Muscle of back (tissue), 11 donors: Measurements from ENCODE around the gene HENMT1. TPM values are rescaled to one million over a fixed set of nuclear protein-coding genes. Genes with fewer than 3 reads are reported as not detected.
A peak's percentile ranks its signal among the peaks of the same experiment; 100 is the strongest.

Experiments used
- DNase-seq, 3 donors: peaks; one replicate each; pipeline versions ENCODE4 v3.0.0 to v3.0.0-alpha.2; 2013
- polyA plus RNA-seq, 10 donors: library from polyadenylated mRNA; unstranded; fragments of 120-200 nt; gene quantifications; one replicate each; pipeline ENCODE4 v1.2.1, GENCODE V29; 2013; ENCODE audit not compliant: insufficient read length in 10 of 10

Gene HENMT1
- polyA plus RNA-seq, 10 donors, result 17.1 to 24.1 (median 19.9) TPM

- DNase-seq, result no peak
These were observed 24.0 kb downstream of the HENMT1 start for GRCh38 chr1:108636876-108637275.

DNA sequence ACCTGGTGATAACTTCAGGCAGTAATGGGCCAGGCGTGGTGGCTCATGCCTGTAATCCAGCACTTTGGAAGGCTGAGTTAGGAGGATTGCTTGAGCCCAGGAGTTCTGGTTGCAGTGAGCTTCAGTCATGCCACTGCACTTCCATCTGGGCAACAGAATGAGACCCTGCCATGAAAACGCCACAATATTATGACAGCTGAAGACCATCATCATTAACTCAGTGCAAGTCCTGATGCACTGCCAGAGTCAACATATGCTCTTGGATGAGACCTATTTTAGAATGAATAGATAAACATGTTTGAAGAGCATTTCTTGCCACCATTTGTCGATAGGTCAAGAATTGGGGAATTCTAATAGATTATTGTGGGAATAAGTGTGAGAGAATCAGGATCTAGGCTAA lies 26.4 kb downstream of the HENMT1 start:
- no peak for DNase-seq

DNA sequence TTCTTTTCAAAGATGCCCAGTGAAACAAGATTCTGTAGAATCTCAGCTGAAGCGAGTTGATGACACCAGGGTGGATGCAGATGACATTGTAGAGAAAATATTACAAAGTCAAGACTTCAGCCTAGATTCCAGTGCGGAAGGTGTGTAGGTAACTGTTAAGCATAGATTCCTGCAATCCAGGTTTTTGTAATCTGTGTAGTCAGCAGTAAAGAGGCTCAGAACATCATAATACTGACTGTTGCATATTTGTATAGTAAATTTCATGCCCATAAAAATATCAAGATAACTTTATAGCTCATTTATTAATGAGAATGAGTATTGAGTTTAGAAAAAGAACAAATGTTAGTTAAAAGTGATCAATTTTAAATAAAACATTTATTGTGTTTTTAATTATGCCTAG lies 32.2 kb downstream of the HENMT1 start:
- no peak for DNase-seq

GRCh38 chr1:108627951-108628350 lies 32.9 kb downstream of the HENMT1 start:
- DNase-seq, result no peak

DNA sequence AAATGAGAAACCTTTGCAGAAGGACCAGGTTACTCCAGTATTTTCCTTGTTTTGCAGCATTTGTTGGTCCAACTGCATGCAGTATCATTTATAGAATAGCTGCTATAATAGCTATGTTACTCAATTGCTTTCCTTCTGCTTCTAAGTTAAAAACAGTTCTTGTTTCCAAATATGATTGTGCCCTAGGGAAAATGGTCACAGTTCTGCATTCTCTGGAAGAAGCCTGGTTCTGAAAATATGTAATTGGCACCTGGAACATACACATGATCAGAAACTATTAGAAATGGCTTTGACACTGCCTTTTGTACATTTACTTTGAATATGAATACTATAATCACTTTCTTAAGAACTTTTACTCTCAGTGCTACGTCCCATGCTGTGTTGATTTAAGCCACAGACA lies 33.6 kb downstream of the HENMT1 start:
- no peak for DNase-seq

- DNase-seq, result no peak
These were observed 36.8 kb downstream of the HENMT1 start for GRCh38 chr1:108624069-108624468.

- no peak for DNase-seq
These were observed 43.2 kb downstream of the HENMT1 start for GRCh38 chr1:108617724-108618056.

DNA sequence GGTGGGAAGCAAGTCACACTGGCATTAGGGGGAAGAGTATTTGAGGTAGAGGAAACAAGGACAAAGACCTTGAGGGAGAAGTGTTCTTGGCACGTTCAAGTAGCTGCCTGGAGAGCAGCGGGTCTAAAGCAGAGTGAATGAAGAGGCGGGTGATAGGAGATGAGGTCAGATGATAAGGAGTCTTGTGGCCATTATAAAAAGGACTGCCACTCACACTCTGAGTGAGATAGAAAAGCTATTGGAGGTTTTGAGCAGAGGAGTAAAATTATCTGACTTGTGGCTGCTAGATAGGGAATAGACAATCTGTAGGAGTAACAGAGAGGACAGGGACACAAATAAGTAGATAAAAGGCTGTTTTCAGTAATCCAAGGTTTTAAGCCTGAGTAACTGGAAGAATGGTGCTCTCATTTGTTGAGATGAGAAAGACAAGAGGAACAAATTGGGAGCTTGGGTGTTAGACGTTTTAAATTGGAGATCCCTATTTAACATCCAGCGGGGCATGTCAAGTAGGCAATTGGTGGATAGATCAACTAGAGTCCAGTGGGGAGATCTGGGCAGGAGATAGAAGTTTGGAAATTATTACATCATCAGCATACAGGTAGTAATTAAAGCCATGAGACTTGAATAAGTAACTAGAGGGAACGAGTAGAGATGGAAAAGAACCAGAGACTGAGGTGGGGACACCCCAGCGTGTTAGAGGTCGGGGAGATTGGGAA lies 43.7 kb downstream of the HENMT1 start:
- no peak for DNase-seq

- DNase-seq, result no peak
These were observed 45.3 kb downstream of the HENMT1 start for GRCh38 chr1:108615544-108615943.

DNA sequence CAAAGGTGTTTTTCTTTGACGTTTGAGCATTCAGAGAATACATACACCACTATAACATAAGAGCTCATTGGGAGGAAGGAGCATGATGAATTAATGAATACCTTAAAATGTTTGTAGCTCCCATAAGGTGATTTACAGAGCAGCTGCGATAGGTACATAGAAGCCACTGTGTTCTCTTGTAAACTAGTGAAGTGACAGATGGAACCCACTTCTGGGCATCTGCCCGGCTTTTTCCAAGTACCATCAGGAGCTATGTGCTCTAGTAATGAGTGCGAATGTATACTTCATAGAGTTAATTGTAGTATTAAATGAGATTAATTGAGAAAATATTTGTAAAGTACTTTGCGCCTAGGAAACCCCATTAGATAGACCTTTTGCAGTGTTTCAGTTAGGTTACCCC lies 48.4 kb downstream of the HENMT1 start:
- DNase-seq, result no peak

DNA sequence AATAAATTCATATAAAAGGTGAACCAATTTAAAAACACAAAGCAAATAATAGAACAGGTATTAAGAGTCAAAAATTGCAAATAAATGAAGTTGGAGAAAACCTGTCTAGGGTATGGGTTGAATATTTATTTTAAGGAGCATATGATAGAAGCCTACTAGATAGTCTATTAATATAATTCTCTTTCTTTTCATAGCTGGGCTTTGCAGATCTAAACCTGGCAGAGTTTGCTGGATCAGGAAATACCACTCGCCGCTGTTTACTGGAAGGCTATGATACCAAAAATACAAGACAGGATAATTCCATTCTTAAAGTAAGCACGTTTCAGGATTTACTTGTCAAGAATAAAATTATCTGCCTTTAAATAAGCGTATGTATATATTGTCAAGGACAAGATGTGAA lies 48.9 kb downstream of the HENMT1 start:
- DNase-seq, result no peak

DNA sequence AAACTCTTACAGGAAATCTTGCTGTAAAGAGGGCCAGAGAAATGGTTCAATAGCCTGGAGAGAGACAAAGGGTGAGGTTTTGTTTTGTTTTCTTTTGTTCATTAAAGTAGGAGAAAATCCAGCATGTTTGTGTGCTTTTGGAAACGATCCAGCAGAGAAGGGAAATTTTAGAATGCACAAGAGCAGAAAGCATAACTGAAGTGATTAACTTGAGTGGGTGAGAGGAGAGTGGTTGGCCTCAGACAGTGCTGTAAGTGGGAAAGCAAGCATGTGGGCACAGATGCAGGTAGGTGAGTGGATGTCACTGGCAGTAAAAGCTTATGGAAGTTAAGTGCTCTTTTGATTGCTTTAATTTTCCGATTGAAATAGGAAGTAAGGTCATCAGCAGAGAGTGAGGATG lies 50.8 kb downstream of the HENMT1 start:
- DNase-seq, result peak in 1 of 3 donors; percentile 48

- DNase-seq, result peak; percentile 21 to 76 (median 54)
These were observed 51.3 kb downstream of the HENMT1 start for GRCh38 chr1:108609483-108610049.

GRCh38 chr1:108606478-108606877 lies 54.4 kb downstream of the HENMT1 start:
- DNase-seq, result no peak

GRCh38 chr1:108605633-108606032 lies 55.3 kb downstream of the HENMT1 start:
- no peak for DNase-seq

DNA sequence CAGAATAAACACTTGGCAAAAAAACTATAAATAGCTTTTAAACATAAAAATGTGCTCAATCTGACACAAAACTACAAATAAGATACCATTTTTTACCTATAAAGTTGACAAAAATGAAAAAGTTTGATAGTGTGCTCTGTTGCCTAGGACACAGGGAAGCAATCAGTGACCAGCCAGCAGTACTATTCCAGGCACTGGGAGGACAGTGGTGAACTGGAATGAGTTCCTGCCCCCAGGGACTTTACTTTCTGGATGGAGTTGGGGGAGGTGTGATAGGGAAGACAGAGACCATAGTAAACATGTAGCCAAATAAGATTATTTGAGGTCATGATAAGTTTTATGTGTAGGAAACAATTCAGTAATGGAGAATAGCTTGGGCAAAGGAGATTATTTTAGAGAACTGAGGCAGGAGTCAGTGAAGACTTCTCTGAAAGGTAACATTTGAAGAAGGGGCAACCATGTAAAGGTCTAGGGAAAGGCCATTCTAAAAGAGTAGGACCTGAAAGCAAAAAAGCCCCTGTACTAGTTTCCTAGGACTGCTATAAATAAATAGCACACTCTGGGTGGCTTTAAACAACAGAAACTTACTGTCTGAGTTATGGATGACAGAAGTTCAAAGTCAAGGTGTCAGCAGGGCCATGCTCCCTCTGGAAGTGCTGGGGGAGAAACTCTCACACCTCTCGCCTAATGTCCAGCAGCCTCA lies 59.0 kb downstream of the HENMT1 start:
- DNase-seq, result no peak

DNA sequence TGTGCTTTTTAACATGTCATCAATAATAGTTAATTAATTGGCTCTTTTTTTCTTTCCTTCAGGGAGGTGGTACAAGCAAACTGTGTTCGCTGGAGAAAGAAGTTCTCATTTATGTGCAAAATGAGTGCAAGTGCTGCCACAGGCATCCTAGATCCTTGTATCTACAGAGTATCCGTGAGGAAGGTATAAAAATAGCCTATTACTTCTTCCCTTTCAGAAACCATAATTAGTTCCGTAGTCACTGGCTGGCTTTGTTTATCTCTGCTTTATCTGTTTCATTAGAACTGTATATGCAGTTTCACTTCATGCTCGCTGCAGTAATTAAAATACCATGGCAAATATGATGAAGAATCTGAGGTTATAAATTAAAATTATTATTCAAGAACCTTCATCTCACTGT lies 60.4 kb downstream of the HENMT1 start:
- DNase-seq, result no peak

DNA sequence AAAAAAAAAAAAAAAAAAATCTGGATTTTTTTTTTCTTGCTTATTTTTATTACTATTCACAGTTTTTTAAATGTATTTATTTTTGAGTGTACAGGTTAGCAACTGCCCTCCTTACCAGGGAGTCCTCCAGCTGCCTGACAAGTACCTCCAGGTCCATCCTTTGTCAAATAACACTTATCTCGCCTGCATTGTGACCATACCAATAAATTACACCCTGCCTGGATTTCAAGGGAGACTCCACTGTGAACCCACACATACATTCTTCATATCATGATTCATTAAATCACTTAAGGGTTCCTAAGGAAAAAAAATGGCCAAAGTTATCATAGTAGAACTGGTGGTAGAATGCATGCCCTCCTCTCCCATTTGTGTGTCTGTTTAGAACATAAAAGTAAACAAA lies 62.6 kb downstream of the HENMT1 start:
- DNase-seq, result no peak

Other genes with a start within 250 kb of the HENMT1 start
- gene NBPF6, start 210.8 kb downstream of the HENMT1 start, polyA plus RNA-seq, result not detected
- gene EEIG2, start 101.0 kb downstream of the HENMT1 start, polyA plus RNA-seq, result 10 to 100 TPM; 13.1 to 16.8 (median 14.5) TPM
- gene PRPF38B, start 31.2 kb upstream of the HENMT1 start, polyA plus RNA-seq, result 10 to 100 TPM; 35.1 to 54.2 (median 42.8) TPM
- not detected for gene FNDC7, start 51.8 kb upstream of the HENMT1 start, polyA plus RNA-seq
- 10 to 100 TPM; 21.5 to 44.2 (median 29.6) TPM for gene STXBP3, start 85.6 kb upstream of the HENMT1 start, polyA plus RNA-seq
- 1 to 10 TPM in 9 of 10 donors, under 1 TPM in 1; 0.82 to 3.3 (median 1.7) TPM for gene AKNAD1, start 196.0 kb upstream of the HENMT1 start, polyA plus RNA-seq
- 10 to 100 TPM; 31.3 to 49.4 (median 40.6) TPM for gene GPSM2, start 215.9 kb upstream of the HENMT1 start, polyA plus RNA-seq